Liver (tissue), 2 donors: ENCODE results near the gene HSD17B4.
"Not testable (repeated sequence)": the region's sequence is repeated elsewhere in the genome, so short reads cannot be mapped to it uniquely, and the experiment has no call there.

Experiments used
- CTCF ChIP-seq: fragments of 150-350 bp; IDR thresholded peaks from 2 replicates; pipeline ENCODE4 v1.5.1; 2017; ENCODE audit warnings: improper control_type of control experiment, low read depth, low read length; ENCODE audit not compliant: missing input control
- YY1 ChIP-seq: IDR thresholded peaks from 2 replicates; pipeline ENCODE4 v1.6.1; 2016; ENCODE audit warnings: antibody characterized with exemption, mild to moderate bottlenecking
- donor health status: healthy.

GRCh38 chr5:119428166-119428565, 24.1 kb upstream of the HSD17B4 start:
- TF ChIP-seq CTCF, YY1: not testable (repeated sequence)
